Esophagus muscularis mucosa (tissue), 4 donors: ENCODE measurements around the gene BRINP1.

Experiments used
- EP300 ChIP-seq: sonication (generic); formaldehyde crosslinking; IDR thresholded peaks from one replicate; pipeline ENCODE4 v1.6.1; 2017; ENCODE audit warnings: antibody characterized with exemption
- POLR2A ChIP-seq: fragments of 450-650 bp; IDR thresholded peaks from one replicate; pipeline ENCODE4 v1.6.1; 2017; ENCODE audit warnings: antibody characterized with exemption, moderate library complexity, mild to moderate bottlenecking, low read depth
- POLR2AphosphoS5 ChIP-seq, 2 donors: sonication (generic); formaldehyde crosslinking; IDR thresholded peaks; one replicate each; pipeline ENCODE4 v1.6.1; 2017; ENCODE audit warnings: antibody characterized with exemption in 2 of 2
- TF ChIP-seq, protein P1 (sequence below), 3 experiments: fragments of 200-600 bp in 2 of 3; fragments of 450-650 bp in 1 of 3; sonication (generic) in 2 of 3; IDR thresholded peaks; one replicate each; pipeline ENCODE4 v1.5.1; 2017 to 2019; ENCODE audit warnings: antibody characterized with exemption in 3 of 3, mild to moderate bottlenecking in 2 of 3, moderate library complexity in 1 of 3

DNA sequence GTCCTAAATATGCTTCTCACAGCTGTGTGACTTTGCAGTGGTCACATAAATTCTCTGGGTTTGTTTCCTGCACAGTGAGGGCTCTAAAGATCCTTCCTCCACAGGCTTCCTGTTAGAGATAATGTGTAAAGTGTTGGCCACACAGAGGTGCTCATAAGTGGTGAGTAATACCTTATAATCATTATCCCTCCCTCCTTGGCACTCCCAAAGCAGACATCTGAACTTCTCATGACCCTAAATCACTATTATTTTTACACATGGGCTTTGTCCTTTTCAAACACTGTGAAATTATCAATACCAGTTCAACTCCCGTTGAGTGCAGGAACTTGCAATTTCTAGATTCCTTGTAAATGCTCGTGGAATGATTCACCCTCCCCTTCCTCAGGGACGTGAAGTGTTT lies 100.2 kb downstream of the BRINP1 start:
- TF ChIP-seq POLR2AphosphoS5 (IDR thresholded peaks at IDR 0.05) (no peak), POLR2A (no peak), EP300 (no peak)
- TF ChIP-seq, protein P1, sequence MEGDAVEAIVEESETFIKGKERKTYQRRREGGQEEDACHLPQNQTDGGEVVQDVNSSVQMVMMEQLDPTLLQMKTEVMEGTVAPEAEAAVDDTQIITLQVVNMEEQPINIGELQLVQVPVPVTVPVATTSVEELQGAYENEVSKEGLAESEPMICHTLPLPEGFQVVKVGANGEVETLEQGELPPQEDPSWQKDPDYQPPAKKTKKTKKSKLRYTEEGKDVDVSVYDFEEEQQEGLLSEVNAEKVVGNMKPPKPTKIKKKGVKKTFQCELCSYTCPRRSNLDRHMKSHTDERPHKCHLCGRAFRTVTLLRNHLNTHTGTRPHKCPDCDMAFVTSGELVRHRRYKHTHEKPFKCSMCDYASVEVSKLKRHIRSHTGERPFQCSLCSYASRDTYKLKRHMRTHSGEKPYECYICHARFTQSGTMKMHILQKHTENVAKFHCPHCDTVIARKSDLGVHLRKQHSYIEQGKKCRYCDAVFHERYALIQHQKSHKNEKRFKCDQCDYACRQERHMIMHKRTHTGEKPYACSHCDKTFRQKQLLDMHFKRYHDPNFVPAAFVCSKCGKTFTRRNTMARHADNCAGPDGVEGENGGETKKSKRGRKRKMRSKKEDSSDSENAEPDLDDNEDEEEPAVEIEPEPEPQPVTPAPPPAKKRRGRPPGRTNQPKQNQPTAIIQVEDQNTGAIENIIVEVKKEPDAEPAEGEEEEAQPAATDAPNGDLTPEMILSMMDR (IDR thresholded peaks at IDR 0.05): no peak
